Transverse colon (tissue), 3 donors: ENCODE data around the gene CENPQ.

Source experiments
- EP300 ChIP-seq: sonication (generic); formaldehyde crosslinking; IDR thresholded peaks from one replicate; pipeline ENCODE4 v1.6.1; 2017; ENCODE audit warnings: antibody characterized with exemption, low read depth
- POLR2A ChIP-seq: fragments of 450-650 bp; IDR thresholded peaks from one replicate; pipeline ENCODE4 v1.6.1; 2016; ENCODE audit warnings: antibody characterized with exemption, mild to moderate bottlenecking, moderate library complexity
- TF ChIP-seq, protein P1 (sequence below), 5 experiments: fragments of 200-600 bp in 3 of 5; fragments of 450-650 bp in 2 of 5; sonication (generic) in 3 of 5; IDR thresholded peaks; 1 replicate in 2 of 5; 2 replicates in 3 of 5; pipeline ENCODE4 v1.5.1; 2016 to 2017; ENCODE audit warnings: antibody characterized with exemption in 5 of 5, inconsistent platforms in 3 of 5, mild to moderate bottlenecking in 2 of 5, moderate library complexity in 1 of 5

DNA sequence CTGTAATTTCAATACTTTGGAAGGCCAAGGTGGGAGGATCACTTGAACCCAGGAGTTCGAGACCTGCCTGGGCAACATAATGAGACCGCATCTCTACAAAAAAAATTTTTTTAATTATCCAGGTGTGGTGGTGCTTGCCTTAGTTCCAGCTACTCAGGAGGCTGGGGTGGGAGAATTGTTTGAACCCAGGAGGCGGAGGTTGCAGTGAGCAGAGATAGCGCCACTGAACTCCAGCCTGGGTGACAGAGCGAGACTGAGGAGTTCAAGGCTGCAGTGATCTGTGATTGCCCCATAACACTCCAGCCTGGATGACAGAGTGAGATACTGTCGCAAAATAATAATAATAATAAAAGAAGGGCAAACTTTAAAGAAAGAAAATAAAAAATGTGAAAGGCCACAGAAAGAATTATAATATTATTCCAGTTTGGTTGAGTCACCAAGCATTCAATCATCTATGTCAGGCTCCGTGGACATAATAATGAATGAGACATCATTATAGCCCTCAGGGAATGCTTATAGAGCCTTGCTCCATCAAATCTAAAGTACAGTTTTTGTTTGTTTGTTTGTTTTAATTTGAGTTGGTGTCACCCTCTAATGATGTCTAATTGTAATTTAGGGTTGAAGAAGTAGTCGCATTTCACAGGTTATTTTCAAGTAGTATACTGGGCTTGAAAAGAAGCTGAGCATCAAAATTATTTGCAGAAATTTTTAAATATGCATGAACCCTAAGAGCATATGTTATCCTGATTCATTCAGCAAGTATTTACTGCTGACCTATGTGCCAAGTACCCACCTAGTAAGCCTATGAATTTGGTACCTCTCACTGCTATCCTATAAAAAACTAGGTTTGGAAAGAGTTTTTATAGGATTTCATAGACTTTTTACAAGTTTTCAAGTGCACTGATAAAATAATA lies 51.7 kb downstream of the CENPQ start:
- TF ChIP-seq, protein P1, sequence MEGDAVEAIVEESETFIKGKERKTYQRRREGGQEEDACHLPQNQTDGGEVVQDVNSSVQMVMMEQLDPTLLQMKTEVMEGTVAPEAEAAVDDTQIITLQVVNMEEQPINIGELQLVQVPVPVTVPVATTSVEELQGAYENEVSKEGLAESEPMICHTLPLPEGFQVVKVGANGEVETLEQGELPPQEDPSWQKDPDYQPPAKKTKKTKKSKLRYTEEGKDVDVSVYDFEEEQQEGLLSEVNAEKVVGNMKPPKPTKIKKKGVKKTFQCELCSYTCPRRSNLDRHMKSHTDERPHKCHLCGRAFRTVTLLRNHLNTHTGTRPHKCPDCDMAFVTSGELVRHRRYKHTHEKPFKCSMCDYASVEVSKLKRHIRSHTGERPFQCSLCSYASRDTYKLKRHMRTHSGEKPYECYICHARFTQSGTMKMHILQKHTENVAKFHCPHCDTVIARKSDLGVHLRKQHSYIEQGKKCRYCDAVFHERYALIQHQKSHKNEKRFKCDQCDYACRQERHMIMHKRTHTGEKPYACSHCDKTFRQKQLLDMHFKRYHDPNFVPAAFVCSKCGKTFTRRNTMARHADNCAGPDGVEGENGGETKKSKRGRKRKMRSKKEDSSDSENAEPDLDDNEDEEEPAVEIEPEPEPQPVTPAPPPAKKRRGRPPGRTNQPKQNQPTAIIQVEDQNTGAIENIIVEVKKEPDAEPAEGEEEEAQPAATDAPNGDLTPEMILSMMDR (IDR thresholded peaks at IDR 0.05), result no peak
- TF ChIP-seq EP300 (no peak), POLR2A (no peak)
